WTC11 (cell line): Measurements from ENCODE around the gene LOC128125822.

Source experiments
- ATF1 ChIP-seq: sonication (generic); formaldehyde crosslinking; IDR thresholded peaks from 2 replicates; pipeline ENCODE4 v1.8.1; 2023; ENCODE audit warnings: mild to moderate bottlenecking, moderate library complexity, missing genetic modification reagents
- NFYB ChIP-seq: sonication (generic); formaldehyde crosslinking; conservative IDR thresholded peaks from 2 replicates; pipeline ENCODE4 v1.8.0; 2022; ENCODE audit warnings: low read depth, missing genetic modification reagents
- NR3C1 ChIP-seq: sonication (generic); formaldehyde crosslinking; conservative IDR thresholded peaks from 2 replicates; pipeline ENCODE4 v1.8.1; 2023; ENCODE audit warnings: low read depth, mild to moderate bottlenecking, missing genetic modification reagents
- USF2 ChIP-seq: sonication (generic); formaldehyde crosslinking; IDR thresholded peaks from 2 replicates; pipeline ENCODE4 v1.8.1; 2023; ENCODE audit warnings: mild to moderate bottlenecking, missing genetic modification reagents, moderate library complexity
- ZNF121 ChIP-seq: sonication (generic); formaldehyde crosslinking; IDR thresholded peaks from 2 replicates; pipeline ENCODE4 v1.8.0; 2023; ENCODE audit warnings: missing genetic modification reagents
- TF ChIP-seq, protein P1 (sequence below): fragments of 200-600 bp; IDR thresholded peaks from 2 replicates; pipeline ENCODE4 v1.8.0; 2022; ENCODE audit warnings: antibody characterized with exemption
- TF ChIP-seq, protein P2 (sequence below): sonication (generic); formaldehyde crosslinking; IDR thresholded peaks from 2 replicates; pipeline ENCODE4 v1.8.0; 2023; ENCODE audit warnings: missing genetic modification reagents, mild to moderate bottlenecking, borderline replicate concordance
- TF ChIP-seq, protein P3 (sequence below): sonication (generic); formaldehyde crosslinking; IDR thresholded peaks from 2 replicates; pipeline ENCODE4 v1.8.0; 2022; ENCODE audit warnings: mild to moderate bottlenecking, missing genetic modification reagents
- TF ChIP-seq, protein P4 (sequence below): sonication (generic); formaldehyde crosslinking; IDR thresholded peaks from 2 replicates; pipeline ENCODE4 v1.8.1; 2022; ENCODE audit warnings: missing genetic modification reagents, borderline replicate concordance
- TF ChIP-seq, protein P5 (sequence below): sonication (generic); formaldehyde crosslinking; IDR thresholded peaks from 2 replicates; pipeline ENCODE4 v1.8.0; 2023; ENCODE audit warnings: mild to moderate bottlenecking, missing genetic modification reagents
- TF ChIP-seq, protein P6 (sequence below): sonication (generic); formaldehyde crosslinking; IDR thresholded peaks from 2 replicates; pipeline ENCODE4 v1.8.0; 2022; ENCODE audit warnings: mild to moderate bottlenecking, missing genetic modification reagents

GRCh38 chr6:63565058-63565726 is 7.1 kb upstream of the LOC128125822 start:
- TF ChIP-seq, protein P1, sequence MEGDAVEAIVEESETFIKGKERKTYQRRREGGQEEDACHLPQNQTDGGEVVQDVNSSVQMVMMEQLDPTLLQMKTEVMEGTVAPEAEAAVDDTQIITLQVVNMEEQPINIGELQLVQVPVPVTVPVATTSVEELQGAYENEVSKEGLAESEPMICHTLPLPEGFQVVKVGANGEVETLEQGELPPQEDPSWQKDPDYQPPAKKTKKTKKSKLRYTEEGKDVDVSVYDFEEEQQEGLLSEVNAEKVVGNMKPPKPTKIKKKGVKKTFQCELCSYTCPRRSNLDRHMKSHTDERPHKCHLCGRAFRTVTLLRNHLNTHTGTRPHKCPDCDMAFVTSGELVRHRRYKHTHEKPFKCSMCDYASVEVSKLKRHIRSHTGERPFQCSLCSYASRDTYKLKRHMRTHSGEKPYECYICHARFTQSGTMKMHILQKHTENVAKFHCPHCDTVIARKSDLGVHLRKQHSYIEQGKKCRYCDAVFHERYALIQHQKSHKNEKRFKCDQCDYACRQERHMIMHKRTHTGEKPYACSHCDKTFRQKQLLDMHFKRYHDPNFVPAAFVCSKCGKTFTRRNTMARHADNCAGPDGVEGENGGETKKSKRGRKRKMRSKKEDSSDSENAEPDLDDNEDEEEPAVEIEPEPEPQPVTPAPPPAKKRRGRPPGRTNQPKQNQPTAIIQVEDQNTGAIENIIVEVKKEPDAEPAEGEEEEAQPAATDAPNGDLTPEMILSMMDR, result no peak
- TF ChIP-seq NR3C1 (CRISPR knock-in tag) (no peak), ATF1 (CRISPR knock-in tag) (no peak), ZNF121 (CRISPR knock-in tag) (no peak), NFYB (CRISPR knock-in tag) (no peak), USF2 (CRISPR knock-in tag) (no peak)
- TF ChIP-seq, protein P2, sequence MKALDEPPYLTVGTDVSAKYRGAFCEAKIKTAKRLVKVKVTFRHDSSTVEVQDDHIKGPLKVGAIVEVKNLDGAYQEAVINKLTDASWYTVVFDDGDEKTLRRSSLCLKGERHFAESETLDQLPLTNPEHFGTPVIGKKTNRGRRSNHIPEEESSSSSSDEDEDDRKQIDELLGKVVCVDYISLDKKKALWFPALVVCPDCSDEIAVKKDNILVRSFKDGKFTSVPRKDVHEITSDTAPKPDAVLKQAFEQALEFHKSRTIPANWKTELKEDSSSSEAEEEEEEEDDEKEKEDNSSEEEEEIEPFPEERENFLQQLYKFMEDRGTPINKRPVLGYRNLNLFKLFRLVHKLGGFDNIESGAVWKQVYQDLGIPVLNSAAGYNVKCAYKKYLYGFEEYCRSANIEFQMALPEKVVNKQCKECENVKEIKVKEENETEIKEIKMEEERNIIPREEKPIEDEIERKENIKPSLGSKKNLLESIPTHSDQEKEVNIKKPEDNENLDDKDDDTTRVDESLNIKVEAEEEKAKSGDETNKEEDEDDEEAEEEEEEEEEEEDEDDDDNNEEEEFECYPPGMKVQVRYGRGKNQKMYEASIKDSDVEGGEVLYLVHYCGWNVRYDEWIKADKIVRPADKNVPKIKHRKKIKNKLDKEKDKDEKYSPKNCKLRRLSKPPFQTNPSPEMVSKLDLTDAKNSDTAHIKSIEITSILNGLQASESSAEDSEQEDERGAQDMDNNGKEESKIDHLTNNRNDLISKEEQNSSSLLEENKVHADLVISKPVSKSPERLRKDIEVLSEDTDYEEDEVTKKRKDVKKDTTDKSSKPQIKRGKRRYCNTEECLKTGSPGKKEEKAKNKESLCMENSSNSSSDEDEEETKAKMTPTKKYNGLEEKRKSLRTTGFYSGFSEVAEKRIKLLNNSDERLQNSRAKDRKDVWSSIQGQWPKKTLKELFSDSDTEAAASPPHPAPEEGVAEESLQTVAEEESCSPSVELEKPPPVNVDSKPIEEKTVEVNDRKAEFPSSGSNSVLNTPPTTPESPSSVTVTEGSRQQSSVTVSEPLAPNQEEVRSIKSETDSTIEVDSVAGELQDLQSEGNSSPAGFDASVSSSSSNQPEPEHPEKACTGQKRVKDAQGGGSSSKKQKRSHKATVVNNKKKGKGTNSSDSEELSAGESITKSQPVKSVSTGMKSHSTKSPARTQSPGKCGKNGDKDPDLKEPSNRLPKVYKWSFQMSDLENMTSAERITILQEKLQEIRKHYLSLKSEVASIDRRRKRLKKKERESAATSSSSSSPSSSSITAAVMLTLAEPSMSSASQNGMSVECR (CRISPR knock-in tag), result no peak
- TF ChIP-seq, protein P3, sequence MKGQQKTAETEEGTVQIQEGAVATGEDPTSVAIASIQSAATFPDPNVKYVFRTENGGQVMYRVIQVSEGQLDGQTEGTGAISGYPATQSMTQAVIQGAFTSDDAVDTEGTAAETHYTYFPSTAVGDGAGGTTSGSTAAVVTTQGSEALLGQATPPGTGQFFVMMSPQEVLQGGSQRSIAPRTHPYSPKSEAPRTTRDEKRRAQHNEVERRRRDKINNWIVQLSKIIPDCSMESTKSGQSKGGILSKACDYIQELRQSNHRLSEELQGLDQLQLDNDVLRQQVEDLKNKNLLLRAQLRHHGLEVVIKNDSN (CRISPR knock-in tag), result no peak
- TF ChIP-seq, protein P4, sequence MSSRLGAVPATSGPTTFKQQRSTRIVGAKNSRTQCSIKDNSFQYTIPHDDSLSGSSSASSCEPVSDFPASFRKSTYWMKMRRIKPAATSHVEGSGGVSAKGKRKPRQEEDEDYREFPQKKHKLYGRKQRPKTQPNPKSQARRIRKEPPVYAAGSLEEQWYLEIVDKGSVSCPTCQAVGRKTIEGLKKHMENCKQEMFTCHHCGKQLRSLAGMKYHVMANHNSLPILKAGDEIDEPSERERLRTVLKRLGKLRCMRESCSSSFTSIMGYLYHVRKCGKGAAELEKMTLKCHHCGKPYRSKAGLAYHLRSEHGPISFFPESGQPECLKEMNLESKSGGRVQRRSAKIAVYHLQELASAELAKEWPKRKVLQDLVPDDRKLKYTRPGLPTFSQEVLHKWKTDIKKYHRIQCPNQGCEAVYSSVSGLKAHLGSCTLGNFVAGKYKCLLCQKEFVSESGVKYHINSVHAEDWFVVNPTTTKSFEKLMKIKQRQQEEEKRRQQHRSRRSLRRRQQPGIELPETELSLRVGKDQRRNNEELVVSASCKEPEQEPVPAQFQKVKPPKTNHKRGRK (CRISPR knock-in tag), result no peak
- TF ChIP-seq, protein P5, sequence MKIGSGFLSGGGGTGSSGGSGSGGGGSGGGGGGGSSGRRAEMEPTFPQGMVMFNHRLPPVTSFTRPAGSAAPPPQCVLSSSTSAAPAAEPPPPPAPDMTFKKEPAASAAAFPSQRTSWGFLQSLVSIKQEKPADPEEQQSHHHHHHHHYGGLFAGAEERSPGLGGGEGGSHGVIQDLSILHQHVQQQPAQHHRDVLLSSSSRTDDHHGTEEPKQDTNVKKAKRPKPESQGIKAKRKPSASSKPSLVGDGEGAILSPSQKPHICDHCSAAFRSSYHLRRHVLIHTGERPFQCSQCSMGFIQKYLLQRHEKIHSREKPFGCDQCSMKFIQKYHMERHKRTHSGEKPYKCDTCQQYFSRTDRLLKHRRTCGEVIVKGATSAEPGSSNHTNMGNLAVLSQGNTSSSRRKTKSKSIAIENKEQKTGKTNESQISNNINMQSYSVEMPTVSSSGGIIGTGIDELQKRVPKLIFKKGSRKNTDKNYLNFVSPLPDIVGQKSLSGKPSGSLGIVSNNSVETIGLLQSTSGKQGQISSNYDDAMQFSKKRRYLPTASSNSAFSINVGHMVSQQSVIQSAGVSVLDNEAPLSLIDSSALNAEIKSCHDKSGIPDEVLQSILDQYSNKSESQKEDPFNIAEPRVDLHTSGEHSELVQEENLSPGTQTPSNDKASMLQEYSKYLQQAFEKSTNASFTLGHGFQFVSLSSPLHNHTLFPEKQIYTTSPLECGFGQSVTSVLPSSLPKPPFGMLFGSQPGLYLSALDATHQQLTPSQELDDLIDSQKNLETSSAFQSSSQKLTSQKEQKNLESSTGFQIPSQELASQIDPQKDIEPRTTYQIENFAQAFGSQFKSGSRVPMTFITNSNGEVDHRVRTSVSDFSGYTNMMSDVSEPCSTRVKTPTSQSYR (CRISPR knock-in tag), result no peak
- TF ChIP-seq, protein P6, sequence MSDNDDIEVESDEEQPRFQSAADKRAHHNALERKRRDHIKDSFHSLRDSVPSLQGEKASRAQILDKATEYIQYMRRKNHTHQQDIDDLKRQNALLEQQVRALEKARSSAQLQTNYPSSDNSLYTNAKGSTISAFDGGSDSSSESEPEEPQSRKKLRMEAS (CRISPR knock-in tag), result no peak
